Measurements from ENCODE around the gene FAM118B.
"Not testable (repeated sequence)": the region's sequence is repeated elsewhere in the genome, so short reads cannot be mapped to it uniquely, and the experiment has no call there.

The FAM118B gene

GRCh38 chr11:126225295-126225665 is 13.7 kb downstream of the FAM118B start:
- no peak overlapping the region for H3K27ac ChIP-seq (ENCODE audit: low read length)
- peaks cover 0 to 12% of the 10 kb centered on the region in 2 donors for H3K36me3 ChIP-seq (ENCODE audit: control insufficient read depth in 1 of 2, insufficient read depth in 2 of 2, low read length in 2 of 2)
- no peak overlapping the region for H3K4me3 ChIP-seq (ENCODE audit: low read depth in 1 of 2, low read length in 2 of 2)
- no peaks in the 10 kb centered on the region for H3K27me3 ChIP-seq (ENCODE audit: low read depth, low read length)
- no peaks in the 10 kb centered on the region for H3K9me3 ChIP-seq (ENCODE audit: control insufficient read depth in 1 of 2, low read length in 2 of 2)
- no peaks in the 10 kb centered on the region for H3K4me1 ChIP-seq (ENCODE audit: control insufficient read depth in 1 of 2, insufficient read depth in 2 of 2, low read length in 2 of 2)

DNA sequence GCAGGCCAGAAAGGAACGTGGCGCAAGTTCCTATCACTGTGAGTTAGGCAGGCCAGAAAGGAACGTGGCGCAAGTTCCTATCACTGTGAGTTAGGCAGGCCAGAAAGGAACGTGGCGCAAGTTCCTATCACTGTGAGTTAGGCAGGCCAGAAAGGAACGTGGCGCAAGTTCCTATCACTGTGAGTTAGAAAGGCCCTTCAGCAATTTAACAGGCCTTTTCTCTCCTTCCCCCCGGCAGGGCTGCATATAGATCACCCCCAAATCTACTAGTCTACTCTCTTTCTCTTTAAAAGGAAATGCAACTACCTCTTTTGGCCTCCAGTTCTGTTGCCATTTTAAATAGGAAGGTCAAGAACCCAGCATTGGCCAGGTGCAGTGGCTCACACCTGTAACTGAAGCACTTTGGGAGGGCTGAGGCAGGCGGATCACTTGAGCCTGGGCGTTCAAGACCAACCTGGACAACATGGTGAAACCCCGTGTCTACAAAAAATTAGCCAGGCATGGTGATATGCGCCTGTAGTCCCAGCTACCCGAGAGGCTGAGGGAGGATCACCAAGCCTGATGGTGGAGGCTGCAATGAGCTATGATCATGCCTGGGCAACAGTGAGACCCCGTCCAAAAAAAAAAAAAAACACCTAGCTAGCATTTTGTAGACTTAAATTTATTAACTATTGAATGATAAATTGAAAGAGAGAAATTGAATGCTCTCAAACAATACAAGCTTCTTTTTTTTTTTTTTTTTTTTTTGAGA is 14.9 kb downstream of the FAM118B start:
- Histone ChIP-seq H3K4me1 (ENCODE audit: control insufficient read depth in 1 of 2, insufficient read depth in 2 of 2, low read length in 2 of 2) (no peaks in the 10 kb centered on the region), H3K9me3 (ENCODE audit: control insufficient read depth in 1 of 2, low read length in 2 of 2) (no peaks in the 10 kb centered on the region), H3K36me3 (ENCODE audit: control insufficient read depth in 1 of 2, insufficient read depth in 2 of 2, low read length in 2 of 2) (peaks cover 0 to 20% of the 10 kb centered on the region in 2 donors), H3K27ac (ENCODE audit: low read length) (no peak overlapping the region), H3K27me3 (ENCODE audit: low read depth, low read length) (no peaks in the 10 kb centered on the region), H3K4me3 (ENCODE audit: low read depth in 1 of 2, low read length in 2 of 2) (no peak overlapping the region)

GRCh38 chr11:126229858-126230540 is 18.4 kb downstream of the FAM118B start:
- Histone ChIP-seq H3K4me3 (ENCODE audit: low read depth in 1 of 2, low read length in 2 of 2) (no peak overlapping the region), H3K27ac (ENCODE audit: low read length) (no peak overlapping the region), H3K36me3 (ENCODE audit: control insufficient read depth in 1 of 2, insufficient read depth in 2 of 2, low read length in 2 of 2) (peaks cover 0 to 20% of the 10 kb centered on the region in 2 donors), H3K4me1 (ENCODE audit: control insufficient read depth in 1 of 2, insufficient read depth in 2 of 2, low read length in 2 of 2) (no peaks in the 10 kb centered on the region), H3K27me3 (ENCODE audit: low read depth, low read length) (no peaks in the 10 kb centered on the region), H3K9me3 (ENCODE audit: control insufficient read depth in 1 of 2, low read length in 2 of 2) (no peaks in the 10 kb centered on the region)

- Histone ChIP-seq H3K4me1 (ENCODE audit: control insufficient read depth in 1 of 2, insufficient read depth in 2 of 2, low read length in 2 of 2) (no peaks in the 10 kb centered on the region), H3K4me3 (ENCODE audit: low read depth in 1 of 2, low read length in 2 of 2) (no peak overlapping the region), H3K27ac (ENCODE audit: low read length) (no peak overlapping the region), H3K9me3 (ENCODE audit: control insufficient read depth in 1 of 2, low read length in 2 of 2) (no peaks in the 10 kb centered on the region), H3K27me3 (ENCODE audit: low read depth, low read length) (no peaks in the 10 kb centered on the region), H3K36me3 (ENCODE audit: control insufficient read depth in 1 of 2, insufficient read depth in 2 of 2, low read length in 2 of 2) (peaks cover 8 to 26% of the 10 kb centered on the region in 2 donors)
Measured at GRCh38 chr11:126231725-126232459, 20.3 kb downstream of the FAM118B start.

DNA sequence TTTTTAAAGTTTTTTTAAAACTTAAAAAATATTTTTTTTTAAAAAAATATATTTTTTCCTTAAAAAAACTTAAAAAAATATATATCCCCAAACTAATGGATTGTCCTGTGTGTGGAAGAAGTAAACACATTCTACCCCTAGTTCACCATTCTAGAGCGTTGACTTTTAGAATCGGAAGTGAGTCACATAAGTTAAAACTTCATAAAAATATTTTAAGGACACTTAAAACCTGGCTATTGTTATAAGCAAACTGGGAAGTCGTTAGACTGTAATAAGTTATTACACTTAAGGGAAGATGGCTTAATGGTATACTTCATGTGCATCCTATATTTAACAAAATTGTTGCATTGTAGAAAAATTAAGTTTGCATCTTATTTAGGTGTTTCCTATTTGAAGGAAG is 21.1 kb downstream of the FAM118B start:
- no peaks in the 10 kb centered on the region for H3K9me3 ChIP-seq (ENCODE audit: control insufficient read depth in 1 of 2, low read length in 2 of 2)
- H3K36me3 ChIP-seq (ENCODE audit: control insufficient read depth in 1 of 2, insufficient read depth in 2 of 2, low read length in 2 of 2) = peaks cover 8 to 26% of the 10 kb centered on the region in 2 donors
- H3K27ac ChIP-seq (ENCODE audit: low read length) = no peak overlapping the region
- H3K4me3 ChIP-seq (ENCODE audit: low read depth in 1 of 2, low read length in 2 of 2) = no peak overlapping the region
- H3K27me3 ChIP-seq (ENCODE audit: low read depth, low read length) = no peaks in the 10 kb centered on the region
- H3K4me1 ChIP-seq (ENCODE audit: control insufficient read depth in 1 of 2, insufficient read depth in 2 of 2, low read length in 2 of 2) = no peaks in the 10 kb centered on the region

- Histone ChIP-seq H3K27me3 (ENCODE audit: low read depth, low read length) (no peaks in the 10 kb centered on the region), H3K9me3 (ENCODE audit: control insufficient read depth in 1 of 2, low read length in 2 of 2) (no peaks in the 10 kb centered on the region), H3K36me3 (ENCODE audit: control insufficient read depth in 1 of 2, insufficient read depth in 2 of 2, low read length in 2 of 2) (peaks cover 8 to 26% of the 10 kb centered on the region in 2 donors), H3K4me3 (ENCODE audit: low read depth in 1 of 2, low read length in 2 of 2) (no peak overlapping the region), H3K4me1 (ENCODE audit: control insufficient read depth in 1 of 2, insufficient read depth in 2 of 2, low read length in 2 of 2) (no peaks in the 10 kb centered on the region), H3K27ac (ENCODE audit: low read length) (no peak overlapping the region)
Measured at GRCh38 chr11:126233391-126233790, 21.8 kb downstream of the FAM118B start.

GRCh38 chr11:126246636-126247035 is 35.1 kb downstream of the FAM118B start:
- Histone ChIP-seq H3K27me3 (ENCODE audit: low read depth, low read length) (no peaks in the 10 kb centered on the region), H3K36me3 (ENCODE audit: control insufficient read depth in 1 of 2, insufficient read depth in 2 of 2, low read length in 2 of 2) (peaks cover 22 to 23% of the 10 kb centered on the region in 2 donors), H3K27ac (ENCODE audit: low read length) (no peak overlapping the region), H3K4me1 (ENCODE audit: control insufficient read depth in 1 of 2, insufficient read depth in 2 of 2, low read length in 2 of 2) (no peaks in the 10 kb centered on the region), H3K4me3 (ENCODE audit: low read depth in 1 of 2, low read length in 2 of 2) (no peak overlapping the region), H3K9me3 (ENCODE audit: control insufficient read depth in 1 of 2, low read length in 2 of 2) (no peaks in the 10 kb centered on the region)

DNA sequence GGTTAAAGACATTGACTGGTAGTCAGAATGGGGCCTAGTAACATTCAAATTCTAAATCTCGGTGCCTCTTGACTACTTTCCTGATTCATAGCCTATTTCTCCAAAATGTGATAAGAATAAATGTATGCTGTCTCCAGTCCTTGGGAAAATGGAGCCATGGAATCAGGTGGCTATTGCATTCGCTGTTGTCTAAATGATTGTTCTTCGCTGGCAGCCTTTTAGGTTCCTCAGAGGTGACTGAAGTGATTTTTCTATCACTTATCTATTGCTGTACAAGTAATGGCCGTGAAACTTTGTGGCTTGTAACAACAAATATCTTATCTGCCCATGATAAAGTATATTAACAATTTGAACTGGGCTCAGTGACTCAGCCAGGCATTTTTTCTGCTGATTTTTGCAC is 41.7 kb downstream of the FAM118B start:
- Histone ChIP-seq H3K36me3 (ENCODE audit: control insufficient read depth in 1 of 2, insufficient read depth in 2 of 2, low read length in 2 of 2) (peaks cover 38 to 42% of the 10 kb centered on the region in 2 donors), H3K27me3 (ENCODE audit: low read depth, low read length) (no peaks in the 10 kb centered on the region), H3K4me3 (ENCODE audit: low read depth in 1 of 2, low read length in 2 of 2) (no peak overlapping the region), H3K4me1 (ENCODE audit: control insufficient read depth in 1 of 2, insufficient read depth in 2 of 2, low read length in 2 of 2) (no peaks in the 10 kb centered on the region), H3K27ac (ENCODE audit: low read length) (no peak overlapping the region), H3K9me3 (ENCODE audit: control insufficient read depth in 1 of 2, low read length in 2 of 2) (no peaks in the 10 kb centered on the region)

DNA sequence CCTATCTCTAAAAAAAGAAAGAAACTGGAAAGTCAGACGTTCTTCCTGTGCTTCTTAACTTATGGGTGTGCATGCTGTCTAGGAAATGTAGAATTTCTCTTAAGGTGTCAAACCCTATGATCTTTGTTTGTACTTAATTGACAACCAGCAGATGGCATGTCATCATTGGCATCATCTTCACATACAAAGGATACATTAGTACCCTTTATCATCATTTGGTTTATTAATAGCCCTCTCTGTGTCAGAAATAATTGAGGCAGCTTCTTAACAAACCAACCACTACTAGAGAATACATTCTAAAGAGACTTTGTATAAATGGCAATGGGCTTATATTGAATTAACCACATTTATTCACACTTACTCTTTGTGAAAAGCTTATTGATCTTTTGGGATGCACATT is 43.2 kb downstream of the FAM118B start:
- peaks cover 39 to 46% of the 10 kb centered on the region in 2 donors for H3K36me3 ChIP-seq (ENCODE audit: control insufficient read depth in 1 of 2, insufficient read depth in 2 of 2, low read length in 2 of 2)
- no peaks in the 10 kb centered on the region for H3K9me3 ChIP-seq (ENCODE audit: control insufficient read depth in 1 of 2, low read length in 2 of 2)

GRCh38 chr11:126255507-126255906 is 43.9 kb downstream of the FAM118B start:
- not testable (repeated sequence) for H3K4me3 ChIP-seq (ENCODE audit: low read depth in 1 of 2, low read length in 2 of 2); H3K9me3 ChIP-seq (ENCODE audit: control insufficient read depth in 1 of 2, low read length in 2 of 2); H3K27ac ChIP-seq (ENCODE audit: low read length); H3K27me3 ChIP-seq (ENCODE audit: low read depth, low read length); H3K4me1 ChIP-seq (ENCODE audit: control insufficient read depth in 1 of 2, insufficient read depth in 2 of 2, low read length in 2 of 2)
- H3K36me3 ChIP-seq (ENCODE audit: control insufficient read depth in 1 of 2, insufficient read depth in 2 of 2, low read length in 2 of 2) = peaks cover 36 to 46% of the 10 kb centered on the region in 2 donors

More for the DNA sequence above, 43.2 kb downstream of the FAM118B start:
- Histone ChIP-seq H3K4me3 (ENCODE audit: low read depth in 1 of 2, low read length in 2 of 2) (no peak overlapping the region), H3K27me3 (ENCODE audit: low read depth, low read length) (no peaks in the 10 kb centered on the region), H3K4me1 (ENCODE audit: control insufficient read depth in 1 of 2, insufficient read depth in 2 of 2, low read length in 2 of 2) (no peaks in the 10 kb centered on the region), H3K27ac (ENCODE audit: low read length) (no peak overlapping the region)

DNA sequence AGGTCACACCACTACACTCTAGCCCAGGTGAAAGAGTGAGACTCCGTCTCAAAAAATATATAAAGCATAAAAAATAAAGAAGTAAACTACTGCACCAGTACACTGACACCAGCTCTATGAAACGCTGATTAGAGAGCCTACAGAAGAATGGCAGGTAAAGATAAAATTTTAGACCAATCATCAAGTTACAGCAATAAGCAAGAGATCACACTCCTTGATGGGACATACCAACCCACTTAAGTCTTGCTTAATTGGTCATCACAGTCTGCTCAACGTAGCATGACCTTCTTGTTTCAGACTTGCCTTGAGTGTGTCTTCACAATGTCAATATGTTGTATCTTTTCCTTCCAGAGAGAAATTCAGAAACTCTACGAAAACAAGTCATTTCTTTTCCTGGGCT is 44.6 kb downstream of the FAM118B start:
- Histone ChIP-seq H3K9me3 (ENCODE audit: control insufficient read depth in 1 of 2, low read length in 2 of 2) (no peaks in the 10 kb centered on the region), H3K4me3 (ENCODE audit: low read depth in 1 of 2, low read length in 2 of 2) (no peak overlapping the region), H3K27me3 (ENCODE audit: low read depth, low read length) (no peaks in the 10 kb centered on the region), H3K4me1 (ENCODE audit: control insufficient read depth in 1 of 2, insufficient read depth in 2 of 2, low read length in 2 of 2) (no peaks in the 10 kb centered on the region), H3K36me3 (ENCODE audit: control insufficient read depth in 1 of 2, insufficient read depth in 2 of 2, low read length in 2 of 2) (peaks cover 29 to 43% of the 10 kb centered on the region in 2 donors), H3K27ac (ENCODE audit: low read length) (no peak overlapping the region)
